ENCODE results near the gene KCNF1.

DNA sequence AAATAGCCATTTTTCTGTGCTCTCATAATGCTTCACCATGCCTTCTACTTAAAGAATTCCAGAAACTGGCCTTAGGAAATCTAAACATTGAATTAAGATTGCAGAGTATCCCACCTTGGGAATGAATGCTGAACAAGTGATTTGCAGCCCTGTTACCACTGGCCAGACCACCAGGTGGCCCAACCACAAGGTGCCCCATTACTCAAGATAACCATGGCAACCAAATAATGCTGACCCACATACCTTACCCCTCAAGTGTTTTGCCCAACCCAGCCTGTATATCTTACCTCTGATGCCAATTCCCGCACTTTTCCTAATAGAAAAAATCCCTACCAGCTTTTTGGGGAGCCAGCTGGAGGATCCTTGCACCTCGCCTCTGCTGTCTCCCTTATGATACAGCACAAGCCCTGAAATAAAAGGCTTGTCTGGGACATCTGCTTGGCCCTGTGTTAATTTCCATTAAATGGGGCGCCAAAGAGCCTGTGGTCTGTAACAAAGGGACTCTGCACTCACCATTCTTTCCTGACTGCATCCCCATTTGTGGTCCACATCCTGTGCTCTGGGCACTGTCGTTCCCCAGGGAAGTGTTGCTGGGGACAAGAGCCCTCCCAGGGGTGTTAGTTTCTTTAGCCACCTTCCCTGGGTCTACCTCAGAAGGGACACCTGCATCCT is 17.3 kb upstream of the KCNF1 start:
- no peak for TF ChIP-seq CTCF (IDR thresholded peaks at IDR 0.05; ENCODE audit: low read depth, low read length, missing input control)
- TF ChIP-seq, protein P1, sequence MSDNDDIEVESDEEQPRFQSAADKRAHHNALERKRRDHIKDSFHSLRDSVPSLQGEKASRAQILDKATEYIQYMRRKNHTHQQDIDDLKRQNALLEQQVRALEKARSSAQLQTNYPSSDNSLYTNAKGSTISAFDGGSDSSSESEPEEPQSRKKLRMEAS (IDR thresholded peaks at IDR 0.05): no peak
- no peak for TF ChIP-seq RAD21 (IDR thresholded peaks at IDR 0.05)
- TF ChIP-seq NR2F2 (IDR thresholded peaks at IDR 0.05): no peak
- TF ChIP-seq, protein P2, sequence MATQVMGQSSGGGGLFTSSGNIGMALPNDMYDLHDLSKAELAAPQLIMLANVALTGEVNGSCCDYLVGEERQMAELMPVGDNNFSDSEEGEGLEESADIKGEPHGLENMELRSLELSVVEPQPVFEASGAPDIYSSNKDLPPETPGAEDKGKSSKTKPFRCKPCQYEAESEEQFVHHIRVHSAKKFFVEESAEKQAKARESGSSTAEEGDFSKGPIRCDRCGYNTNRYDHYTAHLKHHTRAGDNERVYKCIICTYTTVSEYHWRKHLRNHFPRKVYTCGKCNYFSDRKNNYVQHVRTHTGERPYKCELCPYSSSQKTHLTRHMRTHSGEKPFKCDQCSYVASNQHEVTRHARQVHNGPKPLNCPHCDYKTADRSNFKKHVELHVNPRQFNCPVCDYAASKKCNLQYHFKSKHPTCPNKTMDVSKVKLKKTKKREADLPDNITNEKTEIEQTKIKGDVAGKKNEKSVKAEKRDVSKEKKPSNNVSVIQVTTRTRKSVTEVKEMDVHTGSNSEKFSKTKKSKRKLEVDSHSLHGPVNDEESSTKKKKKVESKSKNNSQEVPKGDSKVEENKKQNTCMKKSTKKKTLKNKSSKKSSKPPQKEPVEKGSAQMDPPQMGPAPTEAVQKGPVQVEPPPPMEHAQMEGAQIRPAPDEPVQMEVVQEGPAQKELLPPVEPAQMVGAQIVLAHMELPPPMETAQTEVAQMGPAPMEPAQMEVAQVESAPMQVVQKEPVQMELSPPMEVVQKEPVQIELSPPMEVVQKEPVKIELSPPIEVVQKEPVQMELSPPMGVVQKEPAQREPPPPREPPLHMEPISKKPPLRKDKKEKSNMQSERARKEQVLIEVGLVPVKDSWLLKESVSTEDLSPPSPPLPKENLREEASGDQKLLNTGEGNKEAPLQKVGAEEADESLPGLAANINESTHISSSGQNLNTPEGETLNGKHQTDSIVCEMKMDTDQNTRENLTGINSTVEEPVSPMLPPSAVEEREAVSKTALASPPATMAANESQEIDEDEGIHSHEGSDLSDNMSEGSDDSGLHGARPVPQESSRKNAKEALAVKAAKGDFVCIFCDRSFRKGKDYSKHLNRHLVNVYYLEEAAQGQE (IDR thresholded peaks at IDR 0.05): no peak
- TF ChIP-seq, protein P3, sequence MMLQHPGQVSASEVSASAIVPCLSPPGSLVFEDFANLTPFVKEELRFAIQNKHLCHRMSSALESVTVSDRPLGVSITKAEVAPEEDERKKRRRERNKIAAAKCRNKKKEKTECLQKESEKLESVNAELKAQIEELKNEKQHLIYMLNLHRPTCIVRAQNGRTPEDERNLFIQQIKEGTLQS (IDR thresholded peaks at IDR 0.05): no peak
- no peak for TF ChIP-seq FOXA1 (IDR thresholded peaks at IDR 0.05)
